ENCODE data around the gene AGRP.

DNA sequence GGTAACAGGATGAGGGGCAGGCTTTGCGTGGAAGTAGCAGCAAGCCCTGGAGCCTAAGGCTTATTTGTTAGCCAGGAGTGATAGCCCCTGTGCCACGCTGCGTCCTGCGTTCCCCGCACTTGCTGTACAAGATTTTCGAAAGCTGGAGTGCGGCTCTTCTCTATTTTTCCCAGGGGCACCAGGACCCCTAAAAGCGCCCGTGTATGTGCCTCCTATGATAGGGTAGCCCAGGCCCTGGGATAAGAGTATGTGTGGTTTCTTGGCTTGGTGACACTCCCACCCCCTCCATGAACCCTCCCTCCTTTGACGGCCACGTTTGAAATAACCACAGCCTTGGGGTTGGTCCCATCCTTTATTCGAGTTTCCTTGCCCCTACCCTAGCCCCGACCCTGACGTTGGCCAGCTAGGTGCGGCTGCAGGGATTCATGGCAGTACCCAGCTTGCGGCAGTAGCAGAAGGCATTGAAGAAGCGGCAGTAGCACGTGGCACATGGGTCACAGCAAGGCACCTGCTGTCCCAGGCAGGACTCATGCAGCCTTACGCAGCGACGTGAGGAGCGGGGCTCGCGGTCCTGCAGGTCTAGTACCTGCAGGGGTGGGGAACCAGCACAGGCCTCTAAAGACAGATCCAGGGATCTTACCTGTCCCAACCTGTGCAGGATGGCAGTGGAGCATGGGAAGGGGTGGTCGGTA is 968 bp downstream of the AGRP start:
- TF ChIP-seq, protein P1, sequence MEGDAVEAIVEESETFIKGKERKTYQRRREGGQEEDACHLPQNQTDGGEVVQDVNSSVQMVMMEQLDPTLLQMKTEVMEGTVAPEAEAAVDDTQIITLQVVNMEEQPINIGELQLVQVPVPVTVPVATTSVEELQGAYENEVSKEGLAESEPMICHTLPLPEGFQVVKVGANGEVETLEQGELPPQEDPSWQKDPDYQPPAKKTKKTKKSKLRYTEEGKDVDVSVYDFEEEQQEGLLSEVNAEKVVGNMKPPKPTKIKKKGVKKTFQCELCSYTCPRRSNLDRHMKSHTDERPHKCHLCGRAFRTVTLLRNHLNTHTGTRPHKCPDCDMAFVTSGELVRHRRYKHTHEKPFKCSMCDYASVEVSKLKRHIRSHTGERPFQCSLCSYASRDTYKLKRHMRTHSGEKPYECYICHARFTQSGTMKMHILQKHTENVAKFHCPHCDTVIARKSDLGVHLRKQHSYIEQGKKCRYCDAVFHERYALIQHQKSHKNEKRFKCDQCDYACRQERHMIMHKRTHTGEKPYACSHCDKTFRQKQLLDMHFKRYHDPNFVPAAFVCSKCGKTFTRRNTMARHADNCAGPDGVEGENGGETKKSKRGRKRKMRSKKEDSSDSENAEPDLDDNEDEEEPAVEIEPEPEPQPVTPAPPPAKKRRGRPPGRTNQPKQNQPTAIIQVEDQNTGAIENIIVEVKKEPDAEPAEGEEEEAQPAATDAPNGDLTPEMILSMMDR (IDR thresholded peaks at IDR 0.05), result no peak
- no peak for TF ChIP-seq POLR2A (IDR thresholded peaks at IDR 0.05)

All from Peyer's patch (tissue), 4 donors.